ENCODE measurements around the gene ERVH48-1. TPM values are rescaled to one million over a fixed set of nuclear protein-coding genes. Genes with fewer than 3 reads are reported as not detected.

The ERVH48-1 gene
- polyA plus RNA-seq, 2 of the 4 experiments (the other 2 are of a cell fraction) = not detected

- TF ChIP-seq BHLHE40 (IDR thresholded peaks at IDR 0.05; ENCODE audit: low read depth, low read length) (no peak), RAD21 (conservative IDR thresholded peaks at IDR 0.05 in 1 of 2, IDR thresholded peaks at IDR 0.05 in 1 of 2) (no peak), KDM5A (IDR thresholded peaks at IDR 0.05) (peak; percentile 43; the same call in 1 of the 2 replicates), ESRRA (IDR thresholded peaks at IDR 0.05; ENCODE audit: borderline replicate concordance, low read length) (no peak), ZNF302 (CRISPR knock-in tag; IDR thresholded peaks at IDR 0.05) (no peak), ZFP36 (IDR thresholded peaks at IDR 0.05; ENCODE audit: borderline replicate concordance, partially characterized antibody) (no peak), SMC3 (IDR thresholded peaks at IDR 0.05) (no peak), JUN (IDR thresholded peaks at IDR 0.05) (peak; percentile 43 to 91), MYC (IDR thresholded peaks at IDR 0.05; ENCODE audit: borderline replicate concordance, low read length) (peak; percentile 98), ATOH8 (CRISPR knock-in tag; IDR thresholded peaks at IDR 0.05; ENCODE audit: low read depth) (no peak), EHF (CRISPR knock-in tag; IDR thresholded peaks at IDR 0.05) (no peak), USF2 (IDR thresholded peaks at IDR 0.05) (peak; percentile 92), CBX2 (IDR thresholded peaks at IDR 0.05; ENCODE audit: borderline replicate concordance, low read depth) (no peak), CHD4 (IDR thresholded peaks at IDR 0.05; ENCODE audit: borderline replicate concordance) (no peak), POLR2AphosphoS2 (conservative IDR thresholded peaks at IDR 0.05; ENCODE audit: low read length) (no peak), NPAS2 (CRISPR knock-in tag; IDR thresholded peaks at IDR 0.05; ENCODE audit: borderline replicate concordance) (no peak), ZC3H11A (IDR thresholded peaks at IDR 0.05) (no peak), PHF8 (IDR thresholded peaks at IDR 0.05; ENCODE audit: borderline replicate concordance, low read depth) (no peak), ZSCAN20 (CRISPR knock-in tag; IDR thresholded peaks at IDR 0.05) (no peak), HEYL (CRISPR knock-in tag; IDR thresholded peaks at IDR 0.05) (no peak), JUNB (IDR thresholded peaks at IDR 0.05) (no peak), CEBPB (IDR thresholded peaks at IDR 0.05) (no peak), BCL3 (IDR thresholded peaks at IDR 0.05) (peak; percentile 67; the same call in 2 of the 3 replicates), E2F6 (IDR thresholded peaks at IDR 0.05; ENCODE audit: borderline replicate concordance, low read depth) (no peak), RFX5 (IDR thresholded peaks at IDR 0.05) (no peak), POLR2A (IDR thresholded peaks at IDR 0.05; ENCODE audit: low read length) (peak; percentile 88), PBX3 (IDR thresholded peaks at IDR 0.05) (no peak; the same call in 1 of the 2 replicates), RCOR1 (IDR thresholded peaks at IDR 0.05; ENCODE audit: low read depth, low read length) (no peak), GATA3 (IDR thresholded peaks at IDR 0.05; ENCODE audit: borderline replicate concordance) (no peak), FOXS1 (CRISPR knock-in tag; IDR thresholded peaks at IDR 0.05) (no peak), NFE2L2 (conservative IDR thresholded peaks at IDR 0.05; ENCODE audit: low read length) (no peak), KDM1A (IDR thresholded peaks at IDR 0.05; ENCODE audit: low read depth) (no peak)
- TF ChIP-seq, protein P1, sequence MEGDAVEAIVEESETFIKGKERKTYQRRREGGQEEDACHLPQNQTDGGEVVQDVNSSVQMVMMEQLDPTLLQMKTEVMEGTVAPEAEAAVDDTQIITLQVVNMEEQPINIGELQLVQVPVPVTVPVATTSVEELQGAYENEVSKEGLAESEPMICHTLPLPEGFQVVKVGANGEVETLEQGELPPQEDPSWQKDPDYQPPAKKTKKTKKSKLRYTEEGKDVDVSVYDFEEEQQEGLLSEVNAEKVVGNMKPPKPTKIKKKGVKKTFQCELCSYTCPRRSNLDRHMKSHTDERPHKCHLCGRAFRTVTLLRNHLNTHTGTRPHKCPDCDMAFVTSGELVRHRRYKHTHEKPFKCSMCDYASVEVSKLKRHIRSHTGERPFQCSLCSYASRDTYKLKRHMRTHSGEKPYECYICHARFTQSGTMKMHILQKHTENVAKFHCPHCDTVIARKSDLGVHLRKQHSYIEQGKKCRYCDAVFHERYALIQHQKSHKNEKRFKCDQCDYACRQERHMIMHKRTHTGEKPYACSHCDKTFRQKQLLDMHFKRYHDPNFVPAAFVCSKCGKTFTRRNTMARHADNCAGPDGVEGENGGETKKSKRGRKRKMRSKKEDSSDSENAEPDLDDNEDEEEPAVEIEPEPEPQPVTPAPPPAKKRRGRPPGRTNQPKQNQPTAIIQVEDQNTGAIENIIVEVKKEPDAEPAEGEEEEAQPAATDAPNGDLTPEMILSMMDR (IDR thresholded peaks at IDR 0.05) = no peak
- TF ChIP-seq, protein P2, sequence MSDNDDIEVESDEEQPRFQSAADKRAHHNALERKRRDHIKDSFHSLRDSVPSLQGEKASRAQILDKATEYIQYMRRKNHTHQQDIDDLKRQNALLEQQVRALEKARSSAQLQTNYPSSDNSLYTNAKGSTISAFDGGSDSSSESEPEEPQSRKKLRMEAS (IDR thresholded peaks at IDR 0.05) = peak; percentile 96
- TF ChIP-seq, protein P3, sequence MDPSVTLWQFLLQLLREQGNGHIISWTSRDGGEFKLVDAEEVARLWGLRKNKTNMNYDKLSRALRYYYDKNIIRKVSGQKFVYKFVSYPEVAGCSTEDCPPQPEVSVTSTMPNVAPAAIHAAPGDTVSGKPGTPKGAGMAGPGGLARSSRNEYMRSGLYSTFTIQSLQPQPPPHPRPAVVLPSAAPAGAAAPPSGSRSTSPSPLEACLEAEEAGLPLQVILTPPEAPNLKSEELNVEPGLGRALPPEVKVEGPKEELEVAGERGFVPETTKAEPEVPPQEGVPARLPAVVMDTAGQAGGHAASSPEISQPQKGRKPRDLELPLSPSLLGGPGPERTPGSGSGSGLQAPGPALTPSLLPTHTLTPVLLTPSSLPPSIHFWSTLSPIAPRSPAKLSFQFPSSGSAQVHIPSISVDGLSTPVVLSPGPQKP (IDR thresholded peaks at IDR 0.05; ENCODE audit: low read depth, low read length) = no peak
- TF ChIP-seq, protein P4, sequence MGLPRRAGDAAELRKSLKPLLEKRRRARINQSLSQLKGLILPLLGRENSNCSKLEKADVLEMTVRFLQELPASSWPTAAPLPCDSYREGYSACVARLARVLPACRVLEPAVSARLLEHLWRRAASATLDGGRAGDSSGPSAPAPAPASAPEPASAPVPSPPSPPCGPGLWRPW (IDR thresholded peaks at IDR 0.05) = no peak
These were observed 46.2 kb downstream of the ERVH48-1 start, which contains the start of gene WDR4 (continued) for GRCh38 chr21:42878993-42879787.
